NCI-H146 (cell line): ENCODE data around the gene SOX8.
A peak's percentile ranks its signal among the peaks of the same experiment; 100 is the strongest.
"Not testable (repeated sequence)": the region's sequence is repeated elsewhere in the genome, so short reads cannot be mapped to it uniquely, and the experiment has no call there.

Experiments
- DNase-seq: peaks from one replicate; lab custom pipeline; 2025; lab: John Stamatoyannopoulos, UW

Gene SOX8

GRCh38 chr16:955766-956165 lies 25.8 kb upstream of the SOX8 start:
- DNase-seq: not testable (repeated sequence)

- DNase-seq: no peak
Measured at GRCh38 chr16:959232-960040, 22.1 kb upstream of the SOX8 start.

- no peak for DNase-seq
Measured at GRCh38 chr16:962366-962765, 19.2 kb upstream of the SOX8 start.

GRCh38 chr16:962901-963814 lies 18.4 kb upstream of the SOX8 start:
- no peak for DNase-seq

- no peak for DNase-seq
Measured at GRCh38 chr16:963913-964312, 17.7 kb upstream of the SOX8 start.

- DNase-seq: no peak
Measured at GRCh38 chr16:964356-965035, 17.1 kb upstream of the SOX8 start.

- DNase-seq: no peak
Measured at GRCh38 chr16:965036-965395, 16.6 kb upstream of the SOX8 start.

GRCh38 chr16:965487-965886 lies 16.1 kb upstream of the SOX8 start:
- DNase-seq: no peak

- no peak for DNase-seq
Measured at GRCh38 chr16:966035-966434, 15.5 kb upstream of the SOX8 start.

GRCh38 chr16:966505-966904 lies 15.1 kb upstream of the SOX8 start:
- DNase-seq: no peak

- DNase-seq: no peak
Measured at GRCh38 chr16:967077-967541, 14.5 kb upstream of the SOX8 start.

GRCh38 chr16:967546-968295 lies 13.8 kb upstream of the SOX8 start:
- DNase-seq: no peak

- no peak for DNase-seq
Measured at GRCh38 chr16:968620-969019, 12.9 kb upstream of the SOX8 start.

- no peak for DNase-seq
Measured at GRCh38 chr16:969508-970385, 11.8 kb upstream of the SOX8 start.

GRCh38 chr16:970386-970765 lies 11.2 kb upstream of the SOX8 start:
- no peak for DNase-seq

- DNase-seq: peak; percentile 51
Measured at GRCh38 chr16:970766-971581, 10.6 kb upstream of the SOX8 start, which contains the start of gene LMF1. TSS of gene LMF1 (minus strand) at chr16:970984. CDS start at chr16:970980, 4 bp downstream.

GRCh38 chr16:971582-971905 lies 10.0 kb upstream of the SOX8 start:
- DNase-seq: no peak

GRCh38 chr16:971981-972315 lies 9.6 kb upstream of the SOX8 start:
- no peak for DNase-seq

- no peak for DNase-seq
Measured at GRCh38 chr16:972316-973002, 9.1 kb upstream of the SOX8 start.

- no peak for DNase-seq
Measured at GRCh38 chr16:973366-973765, 8.2 kb upstream of the SOX8 start.
